Endothelial cell of umbilical vein (primary cell): Measurements from ENCODE around the gene SPAG7. TPM values are rescaled to one million over a fixed set of nuclear protein-coding genes. Genes with fewer than 3 reads are reported as not detected.

Source experiments
- BruUV-seq: library from RNA; stranded (reverse); fragments of 400-500 nt; replicated peaks from 2 replicates; lab custom pipeline; 2021; lab: Mats Ljungman, UMichigan
- CTCF ChIA-PET: fragments of 300-600, 350-600 bp; sonication (Branson Sonifier 250); formaldehyde crosslinking; loops from one replicate; lab custom pipeline; 2021; ENCODE audit warnings: antibody characterized with exemption, inconsistent platforms; lab: Charles Lee
- POLR2A ChIA-PET: fragments of 300-600, 350-600 bp; sonication (Branson Sonifier 250); formaldehyde crosslinking; loops from one replicate; lab custom pipeline; 2021; ENCODE audit warnings: antibody characterized with exemption, inconsistent platforms; lab: Charles Lee
- DNase-seq: peaks from one replicate; pipeline ENCODE4 v3.0.0-alpha.2; 2011; ENCODE audit warnings: low read depth, low spot score
- FAIRE-seq: peaks from 2 replicates; lab custom pipeline; 2011; peaks lifted over from hg19 to GRCh38; lab: Jason Lieb, UNC
- H2AFZ ChIP-seq: 2 replicates; pipeline ENCODE4 v1.6.0; 2012; ENCODE audit warnings: low read depth, low read length, control low read depth, inconsistent platforms
- H3K27ac ChIP-seq: 2 replicates; pipeline ENCODE4 v1.5.1; 2011; ENCODE audit warnings: low read depth, mild to moderate bottlenecking, control low read depth, low read length, moderate library complexity; ENCODE audit not compliant: insufficient read depth
- H3K27me3 ChIP-seq, 2 experiments: 2 replicates each; pipeline versions ENCODE4 v1.6.0 to v1.6.1; 2011; ENCODE audit warnings: low read length in 2 of 2, mixed read lengths in 1 of 2; ENCODE audit not compliant: control insufficient read depth in 2 of 2, insufficient read depth in 2 of 2
- H3K36me3 ChIP-seq, 2 experiments: 2 replicates in 1 of 2; 3 replicates in 1 of 2; pipeline ENCODE4 v1.5.1; 2011; ENCODE audit warnings: low read length in 2 of 2, mild to moderate bottlenecking in 1 of 2, moderate library complexity in 1 of 2; ENCODE audit not compliant: control insufficient read depth in 2 of 2, insufficient read depth in 2 of 2; ENCODE audit errors: extremely low read depth in 1 of 2
- H3K4me1 ChIP-seq: 3 replicates; pipeline ENCODE4 v1.5.1; 2011; ENCODE audit warnings: mild to moderate bottlenecking, low read length; ENCODE audit not compliant: control insufficient read depth, insufficient read depth; ENCODE audit errors: extremely low read depth
- H3K4me2 ChIP-seq: 2 replicates; pipeline ENCODE4 v1.6.1; 2011; ENCODE audit warnings: low read length, control low read depth, mixed read lengths; ENCODE audit not compliant: insufficient read depth
- H3K4me3 ChIP-seq, 3 experiments: fragments of 200-600 bp in 1 of 3; sonication (generic), shearing (Covaris generic) in 1 of 3; replicated peaks in 1 of 3; 2 replicates each; pipeline ENCODE4 v1.5.1; 2011 to 2016; ENCODE audit warnings: control low read depth in 3 of 3, low read length in 3 of 3, mild to moderate bottlenecking in 2 of 3, inconsistent platforms in 1 of 3, low read depth in 1 of 3, moderate library complexity in 1 of 3; ENCODE audit not compliant: insufficient read depth in 1 of 3
- H3K79me2 ChIP-seq: 2 replicates; pipeline ENCODE4 v1.6.0; 2012; ENCODE audit warnings: low read length, inconsistent platforms; ENCODE audit not compliant: control insufficient read depth, insufficient read depth
- H3K9ac ChIP-seq: replicated peaks from 2 replicates; pipeline ENCODE3; 2011; ENCODE audit warnings: low read length, control low read depth; ENCODE audit not compliant: insufficient read depth; ENCODE audit errors: extremely low read depth
- H3K9me1 ChIP-seq: replicated peaks from 3 replicates; pipeline ENCODE4 v1.6.0; 2011; ENCODE audit warnings: mild to moderate bottlenecking, low read length; ENCODE audit not compliant: control insufficient read depth, insufficient read depth; ENCODE audit errors: extremely low read depth
- H3K9me3 ChIP-seq: replicated peaks from 2 replicates; pipeline ENCODE4 v1.5.1; 2012; ENCODE audit warnings: low read length, inconsistent platforms; ENCODE audit not compliant: control insufficient read depth, insufficient read depth
- H4K20me1 ChIP-seq: replicated peaks from 2 replicates; pipeline ENCODE3; 2011; ENCODE audit warnings: mild to moderate bottlenecking, low read length; ENCODE audit not compliant: control insufficient read depth, insufficient read depth; ENCODE audit errors: extremely low read depth
- EZH2 ChIP-seq: IDR thresholded peaks from 2 replicates; pipeline ENCODE4 v1.6.1; 2012; ENCODE audit warnings: borderline replicate concordance, low read depth, mild to moderate bottlenecking, moderate library complexity, low read length, inconsistent platforms; ENCODE audit not compliant: severe bottlenecking
- FOS ChIP-seq: IDR thresholded peaks from 2 replicates; pipeline ENCODE4 v1.6.1; 2011; ENCODE audit warnings: mild to moderate bottlenecking, low read length, moderate library complexity, borderline replicate concordance; ENCODE audit not compliant: insufficient read depth
- GATA2 ChIP-seq: IDR thresholded peaks from 2 replicates; pipeline ENCODE4 v1.7.0; 2011; ENCODE audit warnings: low read depth, mild to moderate bottlenecking, moderate library complexity, mixed read lengths, low read length; ENCODE audit not compliant: insufficient read length, insufficient read depth
- JUN ChIP-seq: IDR thresholded peaks from 2 replicates; pipeline ENCODE4 v1.6.1; 2011; ENCODE audit warnings: borderline replicate concordance, low read depth; ENCODE audit not compliant: insufficient read length, insufficient read depth
- MAX ChIP-seq: IDR thresholded peaks from 2 replicates; pipeline ENCODE4 v1.6.1; 2011; ENCODE audit not compliant: insufficient read depth, insufficient read length
- MYC ChIP-seq: IDR thresholded peaks from one replicate; pipeline ENCODE4 v1.6.1; 2011; ENCODE audit warnings: mild to moderate bottlenecking, low read depth, low read length
- POLR2A ChIP-seq: IDR thresholded peaks from 2 replicates; pipeline ENCODE4 v1.6.1; 2012; ENCODE audit warnings: low read depth, mild to moderate bottlenecking, control low read depth, low read length
- POLR2AphosphoS5 ChIP-seq: IDR thresholded peaks from 2 replicates; pipeline ENCODE4 v1.6.1; 2012; ENCODE audit warnings: low read depth, mild to moderate bottlenecking, control low read depth, low read length, moderate library complexity; ENCODE audit not compliant: insufficient read depth
- dilution Hi-C: fragments of 300-500 bp; cut with MboI; formaldehyde crosslinking; loops from one replicate; pipeline ENCODE4 v1.15.0; 2019; ENCODE audit warnings: low sequenced_read_pairs; ENCODE audit not compliant: extremely low pct_ligation_motif_present
- intact Hi-C: fragments of 100-400 bp; cut with micrococcal nuclease; formaldehyde crosslinking; loops from one replicate; pipeline ENCODE4 v1.10.0; 2022
- polyA plus RNA-seq, 4 experiments: library from polyadenylated mRNA; depleted of rRNA in 3 of 4; stranded (reverse) in 3 of 4; unstranded in 1 of 4; fragments of >200 nt; gene quantifications; 2 replicates each; pipeline versions ENCODE4 v1.2.1 to v1.2.3, GENCODE V29; 2011 to 2012; ENCODE audit warnings: missing spikeins in 1 of 4
- total RNA-seq: library from RNA; stranded (reverse); gene quantifications from 2 replicates; pipeline ENCODE4 v1.2.3, GENCODE V29; 2021
- TF ChIP-seq, protein P1 (sequence below), 2 donors: IDR thresholded peaks; 1 replicate in 1 of 2; 2 replicates in 1 of 2; pipeline ENCODE4 v1.5.1; 2011; ENCODE audit warnings: low read length in 2 of 2, mild to moderate bottlenecking in 2 of 2, moderate library complexity in 2 of 2, control low read depth in 1 of 2, inconsistent platforms in 1 of 2, low read depth in 1 of 2; ENCODE audit not compliant: insufficient read depth in 1 of 2; ENCODE audit errors: extremely low read depth in 1 of 2

Gene SPAG7
- total and polyA plus RNA-seq, 2 donors (not counting 3 experiments of a cell fraction or from before 2014, with no cell fraction given): 68.6 to 75.2 TPM

GRCh38 chr17:4950075-4950745, 17.4 kb downstream of the SPAG7 start:
- H3K4me2 ChIP-seq: peak overlapping the region; percentile 66
- H3K27me3 ChIP-seq: no peaks in the 10 kb centered on the region
- H3K27ac ChIP-seq: peak overlapping the region; percentile 84
- no peak for TF ChIP-seq EZH2
- peak; percentile 19 for TF ChIP-seq FOS
- FAIRE-seq: peak; percentile 64
- H4K20me1 ChIP-seq: no peaks in the 10 kb centered on the region
- CTCF ChIA-PET: interaction anchor here (1.5 kb wide), 1 partner anchor 17 kb away, joined by 5 read pairs; the partner anchor contains the start of gene SPAG7
- H3K4me1 ChIP-seq: peaks cover 38% of the 10 kb centered on the region
- peaks cover 31% of the 10 kb centered on the region for H3K79me2 ChIP-seq
- H3K9me3 ChIP-seq: no peaks in the 10 kb centered on the region
- H2AFZ ChIP-seq: peak overlapping the region; percentile 39
- no peaks in the 10 kb centered on the region for H3K9me1 ChIP-seq
- H3K9ac ChIP-seq: peak overlapping the region; percentile 64
- peak; percentile 38 for DNase-seq
- dilution Hi-C loops: no loop called here
- TSS peak; percentile 49 for BruUV-seq
- H3K4me3 ChIP-seq: peak overlapping the region in 2 of 3 experiments; percentile 43 to 99
- POLR2A ChIA-PET: interaction anchor here (1.6 to 3.1 kb wide), 2 partner anchors 10 to 17 kb away, joined by 4 to 15 read pairs; partner anchors contain the start of genes RNF167 and SPAG7
- H3K36me3 ChIP-seq: peaks cover 7 to 8% of the 10 kb centered on the region in 2 experiments
- intact Hi-C loops: no loop called here

GRCh38 chr17:4949321-4950074, 18.1 kb downstream of the SPAG7 start:
- peak overlapping the region; percentile 7 to 99 (median 81) for H3K4me3 ChIP-seq
- BruUV-seq: no TSS peak
- peaks cover 45% of the 10 kb centered on the region for H3K4me1 ChIP-seq
- H2AFZ ChIP-seq: peak overlapping the region; percentile 49
- peaks cover 38% of the 10 kb centered on the region for H3K79me2 ChIP-seq
- H3K9me3 ChIP-seq: no peaks in the 10 kb centered on the region
- peaks cover 7 to 13% of the 10 kb centered on the region in 2 experiments for H3K36me3 ChIP-seq
- H3K27me3 ChIP-seq: no peaks in the 10 kb centered on the region
- H3K27ac ChIP-seq: peak overlapping the region; percentile 90
- CTCF ChIA-PET: interaction anchor here (1.5 to 2.8 kb wide), 2 partner anchors 18 to 41 kb away, joined by 5 to 12 read pairs; partner anchors contain the start of gene SPAG7
- peak; percentile 42 for TF ChIP-seq POLR2AphosphoS5
- no peak for TF ChIP-seq EZH2
- TF ChIP-seq, protein P1, sequence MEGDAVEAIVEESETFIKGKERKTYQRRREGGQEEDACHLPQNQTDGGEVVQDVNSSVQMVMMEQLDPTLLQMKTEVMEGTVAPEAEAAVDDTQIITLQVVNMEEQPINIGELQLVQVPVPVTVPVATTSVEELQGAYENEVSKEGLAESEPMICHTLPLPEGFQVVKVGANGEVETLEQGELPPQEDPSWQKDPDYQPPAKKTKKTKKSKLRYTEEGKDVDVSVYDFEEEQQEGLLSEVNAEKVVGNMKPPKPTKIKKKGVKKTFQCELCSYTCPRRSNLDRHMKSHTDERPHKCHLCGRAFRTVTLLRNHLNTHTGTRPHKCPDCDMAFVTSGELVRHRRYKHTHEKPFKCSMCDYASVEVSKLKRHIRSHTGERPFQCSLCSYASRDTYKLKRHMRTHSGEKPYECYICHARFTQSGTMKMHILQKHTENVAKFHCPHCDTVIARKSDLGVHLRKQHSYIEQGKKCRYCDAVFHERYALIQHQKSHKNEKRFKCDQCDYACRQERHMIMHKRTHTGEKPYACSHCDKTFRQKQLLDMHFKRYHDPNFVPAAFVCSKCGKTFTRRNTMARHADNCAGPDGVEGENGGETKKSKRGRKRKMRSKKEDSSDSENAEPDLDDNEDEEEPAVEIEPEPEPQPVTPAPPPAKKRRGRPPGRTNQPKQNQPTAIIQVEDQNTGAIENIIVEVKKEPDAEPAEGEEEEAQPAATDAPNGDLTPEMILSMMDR (IDR thresholded peaks at IDR 0.05; ENCODE audit: extremely low read depth in 1 of 2, insufficient read depth in 1 of 2, low read depth in 1 of 2, low read length in 2 of 2): no peak
- no peak for TF ChIP-seq MYC
- no peak for TF ChIP-seq GATA2
- TF ChIP-seq POLR2A: no peak
- TF ChIP-seq MAX: no peak
- TF ChIP-seq JUN: no peak
- TF ChIP-seq FOS: peak; percentile 33
- peak overlapping the region; percentile 58 for H3K9ac ChIP-seq
- POLR2A ChIA-PET: interaction anchor here (3.1 kb wide), 1 partner anchor 18 kb away, joined by 15 read pairs; the partner anchor contains the start of gene SPAG7
- no peaks in the 10 kb centered on the region for H3K9me1 ChIP-seq
- H3K4me2 ChIP-seq: peak overlapping the region; percentile 88
- intact Hi-C loops (loop anchor here (2.0 kb wide), 1 partner anchor 41 kb away; no protein-coding TSS in a partner anchor), dilution Hi-C loops (no loop called here)
- FAIRE-seq (peak; percentile 62), DNase-seq (peak; percentile 42)
- no peaks in the 10 kb centered on the region for H4K20me1 ChIP-seq
